ENCODE measurements around the gene C1orf232.

Gene C1orf232

DNA sequence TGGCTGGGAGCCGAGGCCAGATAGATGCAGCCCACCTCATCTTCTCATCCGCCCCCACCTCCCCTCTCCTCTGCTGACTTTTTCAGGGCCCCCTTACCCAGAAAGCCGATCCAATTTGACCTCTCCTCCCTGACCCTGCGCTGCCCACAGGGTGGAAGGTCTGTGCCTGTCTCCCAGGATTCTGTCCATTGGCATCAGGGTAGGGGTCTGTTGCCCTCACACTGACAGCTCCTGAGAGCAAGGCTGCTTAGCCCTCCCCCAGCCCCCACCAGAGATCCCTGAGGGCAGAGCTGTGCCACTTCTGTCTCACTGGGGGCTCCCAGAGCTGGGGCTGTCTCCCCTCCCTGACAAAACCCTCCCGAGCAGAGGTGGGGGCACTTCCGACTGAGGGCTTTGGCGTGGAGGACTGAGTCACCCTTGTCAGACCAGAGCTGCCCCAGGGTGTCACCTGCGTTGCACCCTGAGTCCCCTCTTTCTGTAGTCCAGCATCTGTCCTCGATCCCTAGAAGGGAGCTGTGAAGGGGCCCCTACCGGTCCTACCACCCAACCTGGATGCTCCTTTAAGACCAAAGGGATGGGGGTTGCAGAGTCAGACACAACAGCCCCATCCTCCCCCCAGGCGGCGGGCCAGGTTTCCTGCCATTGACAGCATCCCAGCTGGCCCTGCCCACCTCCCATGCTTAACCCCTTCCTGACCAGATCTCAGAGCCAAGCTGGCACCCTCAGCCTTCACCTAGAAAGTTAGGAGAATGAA lies 12.3 kb downstream of the C1orf232 start:
- no peak for DNase-seq

DNA sequence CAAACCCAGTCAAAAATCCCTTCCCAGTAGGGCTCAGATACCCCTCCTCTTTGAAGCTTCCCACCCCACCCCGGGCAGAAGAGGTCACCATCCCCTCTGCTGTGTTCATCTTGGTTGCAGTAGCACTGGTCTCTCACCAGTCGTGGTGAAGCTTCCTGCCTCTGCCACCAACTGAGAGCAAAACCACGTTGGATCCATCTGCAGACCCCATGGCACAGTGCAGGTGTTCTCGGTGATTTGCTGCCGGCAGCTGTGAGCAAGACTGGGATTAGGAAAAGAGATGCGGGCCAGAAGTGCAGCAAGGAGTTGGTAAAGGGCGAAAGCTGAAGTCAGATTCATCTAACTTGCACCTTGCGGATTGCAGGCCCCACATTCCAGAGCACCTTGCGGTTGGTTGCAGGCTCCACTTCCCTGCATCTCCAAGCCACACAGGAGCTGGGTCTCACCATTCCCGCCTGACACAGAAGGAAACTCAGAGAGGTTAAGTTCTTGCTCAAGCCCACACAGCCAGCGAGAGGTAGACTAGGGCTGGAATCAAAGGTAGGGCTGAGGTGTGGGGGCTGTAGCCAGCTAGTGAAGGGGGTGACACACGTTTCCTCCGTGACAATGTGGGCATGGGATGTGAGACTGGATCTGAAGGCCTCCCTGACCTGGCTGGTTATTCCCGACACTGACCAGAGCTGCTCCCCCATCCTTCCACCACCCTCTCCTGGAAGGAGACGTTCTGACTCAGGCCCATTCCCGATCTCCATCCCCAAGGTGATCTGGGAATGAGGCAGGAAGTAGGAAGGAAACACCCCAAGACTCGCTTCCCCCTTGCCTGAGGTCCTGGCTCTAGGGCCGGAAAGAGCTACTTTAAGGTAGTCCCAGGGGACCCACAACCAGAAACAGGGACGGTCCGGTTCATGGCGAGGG lies 13.1 kb downstream of the C1orf232 start:
- no peak for DNase-seq

- no peak for DNase-seq
Measured at GRCh38 chr1:26154750-26155149, 14.0 kb downstream of the C1orf232 start.

DNA sequence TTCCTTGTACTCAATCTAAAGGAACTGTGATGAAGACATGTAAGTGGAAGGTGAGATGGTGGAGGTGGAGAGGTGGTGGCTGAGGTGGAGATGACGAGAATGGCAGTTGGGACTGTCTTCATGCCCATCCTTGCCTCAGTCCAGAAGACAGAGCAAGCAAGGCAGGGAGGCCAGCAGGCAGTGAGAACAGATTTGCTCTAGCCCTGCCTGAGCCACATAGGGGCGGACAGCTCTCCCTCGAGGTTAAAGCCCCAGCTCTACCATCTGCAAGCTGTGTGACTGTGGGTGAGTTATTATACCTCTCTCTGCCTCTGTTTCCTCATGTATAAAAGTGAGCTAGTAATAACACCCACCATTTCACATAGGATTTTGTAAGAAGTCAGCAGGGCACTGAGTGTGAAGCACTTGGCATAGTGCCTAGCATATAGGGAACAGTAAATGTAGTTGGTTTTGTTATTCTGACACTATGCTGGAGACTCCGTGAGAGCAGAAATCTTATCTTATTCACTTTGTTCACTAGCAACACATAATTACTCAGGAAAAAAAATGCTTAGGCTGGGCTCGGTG lies 14.7 kb downstream of the C1orf232 start:
- DNase-seq: no peak

- DNase-seq: no peak
Measured at GRCh38 chr1:26148887-26149286, 19.9 kb downstream of the C1orf232 start.

DNA sequence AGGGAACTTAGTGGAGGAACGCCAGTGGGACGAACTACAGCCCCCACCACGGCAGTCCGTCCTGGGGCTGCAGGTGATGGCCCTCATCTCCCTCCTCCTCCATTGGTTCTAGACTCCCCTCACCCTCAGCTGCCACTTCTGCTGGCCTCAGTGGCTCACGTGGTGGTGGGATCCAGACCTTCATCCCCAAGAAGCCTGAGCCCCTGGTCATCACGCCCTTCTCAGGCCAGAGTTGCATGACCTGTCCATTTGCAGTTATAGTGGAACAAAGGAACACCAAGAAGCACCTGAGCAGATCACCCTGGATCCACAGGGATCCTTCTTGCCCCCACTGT lies 22.8 kb downstream of the C1orf232 start:
- no peak for DNase-seq

GRCh38 chr1:26145041-26145959 lies 23.5 kb downstream of the C1orf232 start:
- peak; percentile 76 to 82 for DNase-seq

GRCh38 chr1:26142159-26142558 lies 26.6 kb downstream of the C1orf232 start:
- no peak for DNase-seq

DNA sequence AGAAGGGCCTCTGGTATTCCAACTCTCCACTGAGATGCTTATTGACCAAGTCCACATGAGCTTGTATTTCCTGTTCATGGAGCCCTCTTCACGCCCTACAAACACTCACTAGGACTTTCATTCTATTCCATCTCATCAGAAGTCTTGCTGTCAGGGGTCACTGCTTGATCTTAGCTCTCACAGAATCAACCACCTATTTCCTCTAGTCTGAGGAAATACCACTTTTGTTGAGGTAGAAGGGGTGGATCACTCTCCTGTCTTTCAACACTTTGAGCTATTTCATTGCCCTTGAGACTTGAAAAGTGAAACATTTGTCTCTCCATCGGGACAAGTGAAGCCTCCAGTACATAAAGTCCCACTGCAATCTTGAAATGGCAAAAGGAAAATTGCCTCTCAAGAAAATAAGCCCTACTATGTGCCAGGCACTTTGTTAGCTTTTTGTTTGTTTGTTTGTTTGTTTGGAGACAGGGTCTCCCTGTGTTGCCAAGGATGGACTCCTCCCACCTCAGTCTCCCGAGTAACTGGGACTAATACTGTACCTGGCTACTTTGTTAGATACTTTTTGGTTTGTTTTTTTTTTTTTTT lies 29.7 kb downstream of the C1orf232 start:
- DNase-seq: no peak

DNA sequence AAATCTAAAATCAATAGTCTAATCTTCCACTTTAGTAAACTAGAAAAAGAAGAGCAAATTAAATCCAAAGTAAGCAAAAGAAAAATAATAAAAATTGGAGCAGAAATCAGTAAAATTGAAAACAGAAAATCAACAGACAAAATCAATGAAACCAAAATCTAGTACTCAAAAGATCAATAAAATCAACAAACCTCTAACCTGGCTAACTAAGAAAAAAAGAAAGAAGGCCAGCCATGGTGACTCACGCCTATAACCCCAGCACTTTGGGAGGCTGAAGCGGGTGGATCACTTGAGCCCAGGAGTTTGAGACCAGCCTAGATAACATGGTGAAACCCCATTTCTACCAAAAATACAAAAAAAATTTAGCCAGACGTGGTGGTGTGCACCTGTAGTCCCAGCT lies 34.3 kb downstream of the C1orf232 start:
- DNase-seq: no peak

- no peak for DNase-seq
Measured at GRCh38 chr1:26132834-26133167, 36.0 kb downstream of the C1orf232 start.

- DNase-seq: no peak
Measured at GRCh38 chr1:26132128-26132833, 36.5 kb downstream of the C1orf232 start.

- DNase-seq: no peak
Measured at GRCh38 chr1:26130695-26131094, 38.1 kb downstream of the C1orf232 start.

GRCh38 chr1:26129778-26130177 lies 39.0 kb downstream of the C1orf232 start:
- no peak for DNase-seq

DNA sequence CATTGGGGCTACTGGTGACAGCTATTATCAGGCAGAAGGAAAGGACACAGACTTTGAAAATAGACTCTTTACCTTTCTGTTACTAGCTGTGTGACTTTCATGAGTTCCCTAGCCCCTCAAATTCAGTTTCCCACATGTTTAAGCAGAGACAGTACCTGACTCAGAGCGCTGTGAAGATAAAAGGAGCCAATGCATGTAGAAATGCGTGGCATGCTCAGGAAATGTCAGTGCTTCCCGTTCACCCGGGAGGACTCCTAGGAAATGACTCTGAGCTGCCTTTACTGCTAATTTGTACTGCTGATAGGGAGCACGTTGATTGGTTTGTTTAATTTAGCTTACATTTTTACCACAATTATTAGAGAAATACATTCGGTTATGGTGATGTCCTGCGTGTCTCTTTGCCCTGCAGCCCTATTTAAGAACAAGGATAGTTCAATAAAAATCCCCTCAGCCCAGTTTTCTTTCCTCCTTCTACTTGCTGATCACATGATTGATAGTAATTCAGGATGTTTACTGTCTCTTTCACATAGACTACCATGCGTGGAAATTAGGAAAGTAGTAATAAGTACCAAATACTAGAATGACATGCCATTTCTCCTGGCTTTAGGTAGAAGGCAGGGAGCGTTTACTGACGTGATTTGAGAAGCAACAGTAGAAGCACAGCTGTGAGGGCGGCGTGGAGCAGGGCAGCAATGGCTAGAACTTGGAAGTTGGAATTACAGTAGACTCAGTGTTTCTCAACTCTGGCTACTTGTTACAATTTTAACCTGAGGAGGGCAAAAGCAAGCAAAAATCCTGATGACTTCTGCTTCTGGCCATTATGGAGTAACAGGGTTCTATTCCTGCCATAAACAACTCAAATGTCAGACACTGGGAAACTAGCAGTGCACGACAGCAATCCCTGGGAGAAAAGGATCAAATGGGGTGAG lies 41.3 kb downstream of the C1orf232 start:
- DNase-seq: no peak

DNA sequence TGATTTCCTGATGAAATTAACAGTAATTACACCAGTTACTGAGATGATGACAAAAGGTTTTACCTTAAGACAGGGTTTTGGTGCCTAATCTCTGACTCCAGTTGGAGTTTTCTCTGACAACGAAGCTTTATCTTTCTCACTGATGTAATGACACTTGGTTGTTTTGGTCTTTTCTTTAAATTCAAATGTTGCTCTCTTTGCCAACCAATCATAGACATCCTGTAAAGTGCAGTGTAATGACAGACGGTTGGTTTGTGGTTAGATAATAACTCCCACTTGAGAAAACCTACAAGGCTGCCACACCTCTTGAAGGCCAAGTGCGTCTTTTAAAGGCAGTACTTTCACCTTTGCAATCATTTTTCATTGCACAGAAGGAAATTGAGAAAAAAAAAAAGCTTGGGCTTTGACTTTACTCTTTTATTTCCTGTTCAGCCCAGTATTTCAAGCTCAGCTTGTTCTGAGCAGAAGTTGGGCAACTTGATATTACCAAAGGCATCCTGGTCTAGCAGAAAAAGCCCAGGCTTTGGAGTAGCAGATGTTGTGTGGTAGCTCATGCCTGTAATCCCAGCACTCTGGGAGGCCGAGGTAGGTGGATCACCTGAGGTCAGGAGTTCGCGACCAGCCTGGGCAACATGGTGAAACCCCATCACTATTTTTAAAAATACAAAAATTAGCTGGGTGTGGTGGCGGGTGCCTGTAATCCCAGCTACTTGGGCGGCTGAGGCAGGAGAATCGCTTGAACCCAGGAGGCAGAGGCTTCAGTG lies 42.3 kb downstream of the C1orf232 start:
- no peak for DNase-seq

DNA sequence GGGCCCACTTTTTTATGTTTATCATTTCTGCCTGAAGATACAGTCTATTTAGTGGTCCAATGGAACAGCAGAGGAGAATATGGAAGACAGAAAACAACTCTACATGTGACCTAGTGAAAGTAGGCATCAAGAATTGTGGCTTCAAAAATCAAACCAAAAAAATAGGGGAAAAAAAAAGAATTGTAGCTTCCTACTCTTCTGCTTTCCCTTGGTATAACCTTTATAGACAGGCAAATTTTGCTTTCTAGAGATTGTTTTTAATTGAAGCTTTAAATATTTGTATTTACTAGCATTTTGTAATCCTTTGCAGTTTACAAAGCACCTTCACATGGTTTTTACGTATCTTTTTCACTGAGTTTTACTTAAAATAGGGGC lies 42.8 kb downstream of the C1orf232 start:
- no peak for DNase-seq

DNA sequence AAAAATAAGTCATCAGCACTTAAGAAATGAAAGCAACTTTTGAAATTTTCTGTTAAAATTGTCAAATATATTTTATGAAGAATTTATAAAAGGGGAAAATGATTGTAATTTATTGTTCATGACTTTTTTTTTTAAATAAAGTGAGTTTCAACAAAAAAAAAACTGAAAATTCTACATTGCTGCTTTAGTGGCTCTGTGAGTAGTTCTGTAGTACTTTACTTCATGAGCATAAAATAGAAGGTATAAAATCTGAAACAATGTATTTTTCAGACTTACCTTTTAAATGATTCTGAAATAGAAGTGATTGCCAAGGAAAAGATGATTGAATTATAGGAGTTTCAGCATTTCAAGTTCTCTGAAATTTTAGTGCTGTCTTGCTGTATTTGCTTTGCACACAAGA lies 43.4 kb downstream of the C1orf232 start:
- no peak for DNase-seq

- DNase-seq: no peak
Measured at GRCh38 chr1:26124418-26125331, 44.1 kb downstream of the C1orf232 start.
